GM23338 (cell line): ENCODE results near the gene WSCD2. TPM values are rescaled to one million over a fixed set of nuclear protein-coding genes. Genes with fewer than 3 reads are reported as not detected.

Experiments used
- ATAC-seq: fragments of 200-7000 bp; cut with Tn5 transposase; 3 replicates; pipeline ENCODE4 v1.9.1; 2020
- DNase-seq: peaks from one replicate; pipeline ENCODE4 v3.0.0-alpha.2; 2015; ENCODE audit warnings: low spot score
- H2AFZ ChIP-seq: fragments of 200-600 bp; sonication (generic); 2 replicates; pipeline ENCODE4 v1.8.0; 2016; ENCODE audit warnings: antibody characterized with exemption, mild to moderate bottlenecking, moderate library complexity
- H3F3A ChIP-seq: fragments of 200-600 bp; sonication (generic); replicated peaks from 2 replicates; pipeline ENCODE4 v1.8.0; 2017; ENCODE audit warnings: antibody characterized with exemption, mixed run types, low read depth
- H3K27ac ChIP-seq: fragments of 200-600 bp; sonication (generic); 2 replicates; pipeline ENCODE4 v1.6.1; 2016; ENCODE audit warnings: low read depth
- H3K27me3 ChIP-seq: fragments of 200-600 bp; sonication (generic); 2 replicates; pipeline ENCODE4 v1.8.0; 2016; ENCODE audit warnings: mild to moderate bottlenecking, mixed run types, moderate library complexity; ENCODE audit not compliant: insufficient read depth
- H3K36me3 ChIP-seq: fragments of 200-600 bp; sonication (generic); 2 replicates; pipeline ENCODE4 v1.8.0; 2016; ENCODE audit warnings: mild to moderate bottlenecking; ENCODE audit not compliant: insufficient read depth
- H3K4me1 ChIP-seq: fragments of 200-600 bp; sonication (generic); 2 replicates; pipeline ENCODE4 v1.8.0; 2016; ENCODE audit warnings: mild to moderate bottlenecking, moderate library complexity; ENCODE audit not compliant: insufficient read depth
- H3K4me2 ChIP-seq: fragments of 200-600 bp; sonication (generic); 2 replicates; pipeline ENCODE4 v1.7.1; 2017; ENCODE audit warnings: mixed run types
- H3K4me3 ChIP-seq: fragments of 200-600 bp; sonication (generic); 2 replicates; pipeline ENCODE4 v1.6.1; 2016; ENCODE audit warnings: mixed run types
- H3K79me2 ChIP-seq: fragments of 200-600 bp; sonication (generic); replicated peaks from 2 replicates; pipeline ENCODE4 v1.8.0; 2017; ENCODE audit warnings: mild to moderate bottlenecking; ENCODE audit not compliant: insufficient read depth
- H3K9me2 ChIP-seq: fragments of 200-600 bp; sonication (generic); 2 replicates; pipeline ENCODE4 v1.8.0; 2017; ENCODE audit not compliant: insufficient read depth
- H4K20me1 ChIP-seq: fragments of 200-600 bp; sonication (generic); replicated peaks from 2 replicates; pipeline ENCODE4 v1.8.0; 2017; ENCODE audit warnings: mild to moderate bottlenecking; ENCODE audit not compliant: insufficient read depth
- H3K27ac Mint-ChIP-seq: 2 replicates; pipeline ENCODE4 v1.8.0; 2020; ENCODE audit warnings: inconsistent platforms, mild to moderate bottlenecking, moderate library complexity, mixed read lengths
- H3K27me3 Mint-ChIP-seq: 3 replicates; pipeline ENCODE4 v1.8.0; 2022; ENCODE audit warnings: low read depth, mild to moderate bottlenecking, moderate library complexity, mixed read lengths, inconsistent platforms; ENCODE audit not compliant: insufficient read depth, poor library complexity
- H3K36me3 Mint-ChIP-seq: 3 replicates; pipeline ENCODE4 v1.8.0; 2021; ENCODE audit warnings: low read depth, mild to moderate bottlenecking, inconsistent platforms, moderate library complexity, mixed read lengths
- H3K4me1 Mint-ChIP-seq: 3 replicates; pipeline ENCODE4 v1.8.0; 2020; ENCODE audit warnings: mild to moderate bottlenecking, inconsistent platforms, mixed read lengths
- H3K4me3 Mint-ChIP-seq: 3 replicates; pipeline ENCODE4 v1.8.0; 2021; ENCODE audit warnings: moderate library complexity, mild to moderate bottlenecking, inconsistent platforms, mixed read lengths
- H3K9me3 Mint-ChIP-seq: 3 replicates; pipeline ENCODE4 v1.8.0; 2020; ENCODE audit warnings: moderate library complexity, mild to moderate bottlenecking, inconsistent platforms, mixed read lengths
- NANOG ChIP-seq: IDR thresholded peaks from 2 replicates; pipeline ENCODE4 v1.6.1; 2016; ENCODE audit warnings: antibody characterized with exemption, borderline replicate concordance
- POLR2AphosphoS5 ChIP-seq: IDR thresholded peaks from 2 replicates; pipeline ENCODE4 v1.6.1; 2016; ENCODE audit warnings: antibody characterized with exemption, low read depth
- ZNF114 ChIP-seq: fragments of 250-450 bp; sonication (Bioruptor Pico); IDR thresholded peaks from 2 replicates; pipeline ENCODE4 v1.5.0; 2020; ENCODE audit warnings: mild to moderate bottlenecking, moderate library complexity
- polyA plus RNA-seq: library from polyadenylated mRNA; unstranded; fragments of >200 nt; fragmentation: Nextera tagmentation; extraction: Ambion mirVana; gene quantifications from 2 replicates; pipeline ENCODE4 v1.2.1, GENCODE V29; 2016
- total RNA-seq: library from RNA; depleted of rRNA; stranded (reverse); fragments of >200 nt; shearing (Covaris generic); gene quantifications from 2 replicates; pipeline ENCODE4 v1.2.3, GENCODE V29; 2014
- TF ChIP-seq, protein P1 (sequence below): fragments of 250-450 bp; sonication (Bioruptor Pico); IDR thresholded peaks from 2 replicates; pipeline ENCODE4 v1.5.0; 2020; ENCODE audit warnings: mild to moderate bottlenecking, moderate library complexity
- TF ChIP-seq, protein P2 (sequence below), 2 experiments: fragments of 200-600 bp in 1 of 2; sonication (generic) in 1 of 2; conservative IDR thresholded peaks; 2 replicates each; pipeline versions ENCODE4 v1.5.1 to v1.6.1; 2016 to 2017; ENCODE audit warnings: antibody characterized with exemption in 2 of 2, low read depth in 2 of 2, mild to moderate bottlenecking in 2 of 2, moderate library complexity in 1 of 2
- TF ChIP-seq, protein P3 (sequence below): IDR thresholded peaks from one replicate; pipeline ENCODE4 v1.6.1; 2018; ENCODE audit warnings: antibody characterized with exemption; ENCODE audit not compliant: unreplicated experiment

Gene WSCD2
- total and polyA plus RNA-seq, 2 experiments from 2014 or later = 0.66 to 3.1 TPM

DNA sequence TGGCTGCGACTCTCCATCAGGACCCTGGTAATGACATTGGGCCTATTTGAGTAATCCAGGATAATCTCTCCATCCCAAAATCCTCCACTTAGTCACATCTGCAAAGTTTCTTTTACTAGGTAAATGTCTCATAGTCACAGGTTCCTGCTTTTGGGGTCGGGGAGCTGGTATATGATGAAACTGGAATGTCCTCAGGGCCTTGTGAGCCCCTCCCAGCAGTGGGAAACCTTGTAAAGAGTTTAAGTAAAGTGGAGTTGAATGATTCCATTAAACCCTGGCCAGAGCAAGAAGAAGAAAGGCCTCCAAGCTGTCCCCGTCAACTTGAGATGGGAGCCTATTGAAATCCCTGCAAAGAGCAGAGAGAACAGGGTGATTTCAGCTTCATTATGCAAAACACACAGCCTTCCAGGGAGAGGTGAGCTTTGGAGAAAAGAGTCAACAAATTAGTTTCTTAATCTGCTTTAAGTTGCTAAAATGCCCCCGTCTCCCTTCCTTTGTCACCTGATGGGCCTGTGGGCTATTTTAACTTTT is 12.6 kb downstream of the WSCD2 start (continued):
- TF ChIP-seq, protein P1, sequence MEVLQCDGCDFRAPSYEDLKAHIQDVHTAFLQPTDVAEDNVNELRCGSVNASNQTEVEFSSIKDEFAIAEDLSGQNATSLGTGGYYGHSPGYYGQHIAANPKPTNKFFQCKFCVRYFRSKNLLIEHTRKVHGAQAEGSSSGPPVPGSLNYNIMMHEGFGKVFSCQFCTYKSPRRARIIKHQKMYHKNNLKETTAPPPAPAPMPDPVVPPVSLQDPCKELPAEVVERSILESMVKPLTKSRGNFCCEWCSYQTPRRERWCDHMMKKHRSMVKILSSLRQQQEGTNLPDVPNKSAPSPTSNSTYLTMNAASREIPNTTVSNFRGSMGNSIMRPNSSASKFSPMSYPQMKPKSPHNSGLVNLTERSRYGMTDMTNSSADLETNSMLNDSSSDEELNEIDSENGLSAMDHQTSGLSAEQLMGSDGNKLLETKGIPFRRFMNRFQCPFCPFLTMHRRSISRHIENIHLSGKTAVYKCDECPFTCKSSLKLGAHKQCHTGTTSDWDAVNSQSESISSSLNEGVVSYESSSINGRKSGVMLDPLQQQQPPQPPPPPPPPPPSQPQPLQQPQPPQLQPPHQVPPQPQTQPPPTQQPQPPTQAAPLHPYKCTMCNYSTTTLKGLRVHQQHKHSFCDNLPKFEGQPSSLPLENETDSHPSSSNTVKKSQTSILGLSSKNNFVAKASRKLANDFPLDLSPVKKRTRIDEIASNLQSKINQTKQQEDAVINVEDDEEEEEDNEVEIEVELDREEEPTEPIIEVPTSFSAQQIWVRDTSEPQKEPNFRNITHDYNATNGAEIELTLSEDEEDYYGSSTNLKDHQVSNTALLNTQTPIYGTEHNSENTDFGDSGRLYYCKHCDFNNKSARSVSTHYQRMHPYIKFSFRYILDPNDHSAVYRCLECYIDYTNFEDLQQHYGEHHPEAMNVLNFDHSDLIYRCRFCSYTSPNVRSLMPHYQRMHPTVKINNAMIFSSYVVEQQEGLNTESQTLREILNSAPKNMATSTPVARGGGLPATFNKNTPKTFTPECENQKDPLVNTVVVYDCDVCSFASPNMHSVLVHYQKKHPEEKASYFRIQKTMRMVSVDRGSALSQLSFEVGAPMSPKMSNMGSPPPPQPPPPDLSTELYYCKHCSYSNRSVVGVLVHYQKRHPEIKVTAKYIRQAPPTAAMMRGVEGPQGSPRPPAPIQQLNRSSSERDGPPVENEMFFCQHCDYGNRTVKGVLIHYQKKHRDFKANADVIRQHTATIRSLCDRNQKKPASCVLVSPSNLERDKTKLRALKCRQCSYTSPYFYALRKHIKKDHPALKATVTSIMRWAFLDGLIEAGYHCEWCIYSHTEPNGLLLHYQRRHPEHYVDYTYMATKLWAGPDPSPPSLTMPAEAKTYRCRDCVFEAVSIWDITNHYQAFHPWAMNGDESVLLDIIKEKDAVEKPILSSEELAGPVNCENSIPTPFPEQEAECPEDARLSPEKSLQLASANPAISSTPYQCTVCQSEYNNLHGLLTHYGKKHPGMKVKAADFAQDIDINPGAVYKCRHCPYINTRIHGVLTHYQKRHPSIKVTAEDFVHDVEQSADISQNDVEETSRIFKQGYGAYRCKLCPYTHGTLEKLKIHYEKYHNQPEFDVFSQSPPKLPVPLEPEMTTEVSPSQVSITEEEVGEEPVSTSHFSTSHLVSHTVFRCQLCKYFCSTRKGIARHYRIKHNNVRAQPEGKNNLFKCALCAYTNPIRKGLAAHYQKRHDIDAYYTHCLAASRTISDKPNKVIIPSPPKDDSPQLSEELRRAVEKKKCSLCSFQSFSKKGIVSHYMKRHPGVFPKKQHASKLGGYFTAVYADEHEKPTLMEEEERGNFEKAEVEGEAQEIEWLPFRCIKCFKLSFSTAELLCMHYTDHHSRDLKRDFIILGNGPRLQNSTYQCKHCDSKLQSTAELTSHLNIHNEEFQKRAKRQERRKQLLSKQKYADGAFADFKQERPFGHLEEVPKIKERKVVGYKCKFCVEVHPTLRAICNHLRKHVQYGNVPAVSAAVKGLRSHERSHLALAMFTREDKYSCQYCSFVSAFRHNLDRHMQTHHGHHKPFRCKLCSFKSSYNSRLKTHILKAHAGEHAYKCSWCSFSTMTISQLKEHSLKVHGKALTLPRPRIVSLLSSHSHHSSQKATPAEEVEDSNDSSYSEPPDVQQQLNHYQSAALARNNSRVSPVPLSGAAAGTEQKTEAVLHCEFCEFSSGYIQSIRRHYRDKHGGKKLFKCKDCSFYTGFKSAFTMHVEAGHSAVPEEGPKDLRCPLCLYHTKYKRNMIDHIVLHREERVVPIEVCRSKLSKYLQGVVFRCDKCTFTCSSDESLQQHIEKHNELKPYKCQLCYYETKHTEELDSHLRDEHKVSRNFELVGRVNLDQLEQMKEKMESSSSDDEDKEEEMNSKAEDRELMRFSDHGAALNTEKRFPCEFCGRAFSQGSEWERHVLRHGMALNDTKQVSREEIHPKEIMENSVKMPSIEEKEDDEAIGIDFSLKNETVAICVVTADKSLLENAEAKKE (CRISPR knock-in tag) = no peak
- TF ChIP-seq NANOG (no peak), ZNF114 (CRISPR knock-in tag) (no peak), POLR2AphosphoS5 (no peak)
- TF ChIP-seq, protein P2, sequence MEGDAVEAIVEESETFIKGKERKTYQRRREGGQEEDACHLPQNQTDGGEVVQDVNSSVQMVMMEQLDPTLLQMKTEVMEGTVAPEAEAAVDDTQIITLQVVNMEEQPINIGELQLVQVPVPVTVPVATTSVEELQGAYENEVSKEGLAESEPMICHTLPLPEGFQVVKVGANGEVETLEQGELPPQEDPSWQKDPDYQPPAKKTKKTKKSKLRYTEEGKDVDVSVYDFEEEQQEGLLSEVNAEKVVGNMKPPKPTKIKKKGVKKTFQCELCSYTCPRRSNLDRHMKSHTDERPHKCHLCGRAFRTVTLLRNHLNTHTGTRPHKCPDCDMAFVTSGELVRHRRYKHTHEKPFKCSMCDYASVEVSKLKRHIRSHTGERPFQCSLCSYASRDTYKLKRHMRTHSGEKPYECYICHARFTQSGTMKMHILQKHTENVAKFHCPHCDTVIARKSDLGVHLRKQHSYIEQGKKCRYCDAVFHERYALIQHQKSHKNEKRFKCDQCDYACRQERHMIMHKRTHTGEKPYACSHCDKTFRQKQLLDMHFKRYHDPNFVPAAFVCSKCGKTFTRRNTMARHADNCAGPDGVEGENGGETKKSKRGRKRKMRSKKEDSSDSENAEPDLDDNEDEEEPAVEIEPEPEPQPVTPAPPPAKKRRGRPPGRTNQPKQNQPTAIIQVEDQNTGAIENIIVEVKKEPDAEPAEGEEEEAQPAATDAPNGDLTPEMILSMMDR (conservative IDR thresholded peaks at IDR 0.05; ENCODE audit: low read depth in 2 of 2) = no peak

DNA sequence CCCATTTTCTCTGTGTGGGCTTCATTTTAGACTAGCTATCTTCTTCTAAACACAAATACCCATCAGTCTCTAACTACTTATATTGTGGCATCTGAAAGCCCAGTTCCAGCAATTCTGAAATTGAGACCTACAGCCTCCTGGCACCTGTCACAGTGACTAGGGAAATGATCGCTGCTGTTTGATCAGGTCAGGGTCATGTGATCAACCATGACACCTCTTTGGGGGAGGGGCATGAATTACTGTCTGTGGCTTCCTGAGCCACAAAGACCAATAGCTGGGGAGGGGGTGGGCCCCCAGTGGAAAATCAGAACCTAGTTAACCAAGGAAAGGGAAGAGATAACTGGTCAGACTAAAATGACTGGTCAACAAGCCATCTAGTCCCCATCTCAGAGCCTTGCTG is 14.1 kb downstream of the WSCD2 start:
- H3F3A ChIP-seq = no peaks in the 10 kb centered on the region
- Mint-ChIP-seq H3K4me3 (no peak overlapping the region), H3K36me3 (no peaks in the 10 kb centered on the region), H3K27ac (no peak overlapping the region), H3K27me3 (no peaks in the 10 kb centered on the region), H3K4me1 (peaks cover 25% of the 10 kb centered on the region), H3K9me3 (no peaks in the 10 kb centered on the region)
- H3K27ac ChIP-seq = no peak overlapping the region
- H3K4me2 ChIP-seq = no peak overlapping the region
- no peaks in the 10 kb centered on the region for H3K36me3 ChIP-seq
- no peaks in the 10 kb centered on the region for H3K27me3 ChIP-seq
- no peak overlapping the region for H2AFZ ChIP-seq
- H4K20me1 ChIP-seq = no peaks in the 10 kb centered on the region
- DNase-seq (no peak), ATAC-seq (no peak)
- no peak overlapping the region for H3K4me3 ChIP-seq
- peaks cover 25% of the 10 kb centered on the region for H3K4me1 ChIP-seq
- no peaks in the 10 kb centered on the region for H3K9me2 ChIP-seq
- no peaks in the 10 kb centered on the region for H3K79me2 ChIP-seq
- TF ChIP-seq, protein P3, sequence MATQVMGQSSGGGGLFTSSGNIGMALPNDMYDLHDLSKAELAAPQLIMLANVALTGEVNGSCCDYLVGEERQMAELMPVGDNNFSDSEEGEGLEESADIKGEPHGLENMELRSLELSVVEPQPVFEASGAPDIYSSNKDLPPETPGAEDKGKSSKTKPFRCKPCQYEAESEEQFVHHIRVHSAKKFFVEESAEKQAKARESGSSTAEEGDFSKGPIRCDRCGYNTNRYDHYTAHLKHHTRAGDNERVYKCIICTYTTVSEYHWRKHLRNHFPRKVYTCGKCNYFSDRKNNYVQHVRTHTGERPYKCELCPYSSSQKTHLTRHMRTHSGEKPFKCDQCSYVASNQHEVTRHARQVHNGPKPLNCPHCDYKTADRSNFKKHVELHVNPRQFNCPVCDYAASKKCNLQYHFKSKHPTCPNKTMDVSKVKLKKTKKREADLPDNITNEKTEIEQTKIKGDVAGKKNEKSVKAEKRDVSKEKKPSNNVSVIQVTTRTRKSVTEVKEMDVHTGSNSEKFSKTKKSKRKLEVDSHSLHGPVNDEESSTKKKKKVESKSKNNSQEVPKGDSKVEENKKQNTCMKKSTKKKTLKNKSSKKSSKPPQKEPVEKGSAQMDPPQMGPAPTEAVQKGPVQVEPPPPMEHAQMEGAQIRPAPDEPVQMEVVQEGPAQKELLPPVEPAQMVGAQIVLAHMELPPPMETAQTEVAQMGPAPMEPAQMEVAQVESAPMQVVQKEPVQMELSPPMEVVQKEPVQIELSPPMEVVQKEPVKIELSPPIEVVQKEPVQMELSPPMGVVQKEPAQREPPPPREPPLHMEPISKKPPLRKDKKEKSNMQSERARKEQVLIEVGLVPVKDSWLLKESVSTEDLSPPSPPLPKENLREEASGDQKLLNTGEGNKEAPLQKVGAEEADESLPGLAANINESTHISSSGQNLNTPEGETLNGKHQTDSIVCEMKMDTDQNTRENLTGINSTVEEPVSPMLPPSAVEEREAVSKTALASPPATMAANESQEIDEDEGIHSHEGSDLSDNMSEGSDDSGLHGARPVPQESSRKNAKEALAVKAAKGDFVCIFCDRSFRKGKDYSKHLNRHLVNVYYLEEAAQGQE = no peak
